Measurements from ENCODE around the gene EOLA1.
"Not testable (repeated sequence)": the region's sequence is repeated elsewhere in the genome, so short reads cannot be mapped to it uniquely, and the experiment has no call there.

GRCh38 chrX:149595214-149595613 lies 54.4 kb downstream of the EOLA1 start, which contains the start of gene HSFX2:
- not testable (repeated sequence) for TF ChIP-seq ELF4 (IDR thresholded peaks at IDR 0.05); FOXM1 (IDR thresholded peaks at IDR 0.05; ENCODE audit: borderline replicate concordance); SP1 (IDR thresholded peaks at IDR 0.05); TARDBP (IDR thresholded peaks at IDR 0.05); NFRKB (IDR thresholded peaks at IDR 0.05); FOXK2 (IDR thresholded peaks at IDR 0.05); BHLHE40 (IDR thresholded peaks at IDR 0.05; ENCODE audit: borderline replicate concordance); SUZ12 (IDR thresholded peaks at IDR 0.05)

All from HEK293T (cell line).